HL-60/S4 treated with phorbol 12-myristate 13-acetate at 8.2 ng/mL for 4 days and 3 days (cell line): ENCODE results near the gene BMERB1.
"Not testable (repeated sequence)": the region's sequence is repeated elsewhere in the genome, so short reads cannot be mapped to it uniquely, and the experiment has no call there.

Experiments
- in situ Hi-C: fragments of 300-500 bp; cut with MboI; formaldehyde crosslinking; loops from 2 replicates; pipeline ENCODE4 v1.15.0; 2022; ENCODE audit warnings: low sequenced_read_pairs

The BMERB1 gene

GRCh38 chr16:15434425-15435215, at the start of gene BMERB1:
BMERB1 (plus strand) TSS chr16:15434588; CDS start chr16:15434654, 66 bp downstream.
- in situ Hi-C loops: no loop called here

GRCh38 chr16:15388060-15388459, 46.3 kb upstream of the BMERB1 start:
- in situ Hi-C loops: not testable (repeated sequence)

- in situ Hi-C loops: not testable (repeated sequence)
Observed at GRCh38 chr16:15389916-15390315, 44.5 kb upstream of the BMERB1 start.

- in situ Hi-C loops: not testable (repeated sequence)
Observed at GRCh38 chr16:15393025-15393424, 41.4 kb upstream of the BMERB1 start.

- in situ Hi-C loops: not testable (repeated sequence)
Observed at GRCh38 chr16:15395631-15396508, 38.5 kb upstream of the BMERB1 start, which contains the start of gene MPV17L. MPV17L (plus strand) TSS chr16:15395754; CDS start chr16:15395898, 144 bp downstream.

- in situ Hi-C loops: not testable (repeated sequence)
Observed at GRCh38 chr16:15396509-15396829, 37.9 kb upstream of the BMERB1 start.

- in situ Hi-C loops: no loop called here
Observed at GRCh38 chr16:15396948-15397594, 37.3 kb upstream of the BMERB1 start.

GRCh38 chr16:15398618-15399316, 35.6 kb upstream of the BMERB1 start:
- in situ Hi-C loops: no loop called here

GRCh38 chr16:15399317-15399716, 35.1 kb upstream of the BMERB1 start:
- in situ Hi-C loops: no loop called here

- in situ Hi-C loops: not testable (repeated sequence)
Observed at GRCh38 chr16:15400314-15400713, 34.1 kb upstream of the BMERB1 start.

- in situ Hi-C loops: no loop called here
Observed at GRCh38 chr16:15401972-15402371, 32.4 kb upstream of the BMERB1 start.

- in situ Hi-C loops: no loop called here
Observed at GRCh38 chr16:15403392-15403995, 30.9 kb upstream of the BMERB1 start.

GRCh38 chr16:15404091-15404490, 30.3 kb upstream of the BMERB1 start:
- in situ Hi-C loops: not testable (repeated sequence)

GRCh38 chr16:15404792-15405191, 29.6 kb upstream of the BMERB1 start:
- in situ Hi-C loops: no loop called here

GRCh38 chr16:15407756-15408155, 26.6 kb upstream of the BMERB1 start:
- in situ Hi-C loops: not testable (repeated sequence)

- in situ Hi-C loops: not testable (repeated sequence)
Observed at GRCh38 chr16:15409476-15409875, 24.9 kb upstream of the BMERB1 start.

GRCh38 chr16:15415511-15415985, 18.8 kb upstream of the BMERB1 start:
- in situ Hi-C loops: no loop called here

GRCh38 chr16:15417197-15417596, 17.2 kb upstream of the BMERB1 start:
- in situ Hi-C loops: no loop called here

GRCh38 chr16:15418206-15418605, 16.2 kb upstream of the BMERB1 start:
- in situ Hi-C loops: no loop called here

GRCh38 chr16:15421696-15422095, 12.7 kb upstream of the BMERB1 start:
- in situ Hi-C loops: not testable (repeated sequence)
